Subcutaneous adipose tissue (tissue), 4 donors: ENCODE results near the gene WNT9A. TPM values are rescaled to one million over a fixed set of nuclear protein-coding genes. Genes with fewer than 3 reads are reported as not detected.

Experiments
- CTCF ChIP-seq: fragments of 450-650 bp; IDR thresholded peaks from one replicate; pipeline ENCODE4 v1.5.1; 2016; ENCODE audit warnings: low read depth, mild to moderate bottlenecking, control low read depth, antibody characterized with exemption, moderate library complexity
- total RNA-seq, 4 donors: library from RNA; depleted of rRNA; stranded (reverse); fragments of >200 nt; gene quantifications; one replicate each; pipeline ENCODE4 v1.1.0, GENCODE V29; 2016

The WNT9A gene
- total RNA-seq, 4 donors from 2014 or later = 0.17 to 0.88 (median 0.57) TPM; not detected in 1

GRCh38 chr1:227941509-227942020 is 6.2 kb downstream of the WNT9A start:
- no peak for TF ChIP-seq CTCF

DNA sequence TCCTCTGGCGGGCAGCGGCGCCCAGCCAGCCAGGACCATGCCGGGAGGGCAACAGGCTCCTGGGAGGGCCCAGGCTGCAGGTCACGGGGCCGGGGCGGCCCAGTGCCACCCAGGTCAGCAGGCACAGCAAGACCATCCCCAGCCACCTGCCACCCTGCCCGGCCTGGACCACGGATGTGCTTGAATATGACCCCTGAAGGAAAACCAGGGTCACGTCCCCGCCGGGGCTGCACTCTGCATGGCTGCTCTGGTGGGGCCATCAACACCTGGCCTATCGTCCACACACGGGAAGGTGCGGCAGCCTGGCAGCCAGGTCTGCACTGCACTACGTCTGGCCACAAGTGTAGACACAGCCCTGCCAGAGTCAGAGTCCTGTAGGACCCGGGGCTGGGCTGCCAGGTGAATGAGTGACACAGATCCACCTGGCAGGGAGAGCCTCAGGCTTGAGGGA is 6.9 kb downstream of the WNT9A start:
- no peak for TF ChIP-seq CTCF

- TF ChIP-seq CTCF = no peak
Observed at GRCh38 chr1:227939791-227940771, 7.7 kb downstream of the WNT9A start.

DNA sequence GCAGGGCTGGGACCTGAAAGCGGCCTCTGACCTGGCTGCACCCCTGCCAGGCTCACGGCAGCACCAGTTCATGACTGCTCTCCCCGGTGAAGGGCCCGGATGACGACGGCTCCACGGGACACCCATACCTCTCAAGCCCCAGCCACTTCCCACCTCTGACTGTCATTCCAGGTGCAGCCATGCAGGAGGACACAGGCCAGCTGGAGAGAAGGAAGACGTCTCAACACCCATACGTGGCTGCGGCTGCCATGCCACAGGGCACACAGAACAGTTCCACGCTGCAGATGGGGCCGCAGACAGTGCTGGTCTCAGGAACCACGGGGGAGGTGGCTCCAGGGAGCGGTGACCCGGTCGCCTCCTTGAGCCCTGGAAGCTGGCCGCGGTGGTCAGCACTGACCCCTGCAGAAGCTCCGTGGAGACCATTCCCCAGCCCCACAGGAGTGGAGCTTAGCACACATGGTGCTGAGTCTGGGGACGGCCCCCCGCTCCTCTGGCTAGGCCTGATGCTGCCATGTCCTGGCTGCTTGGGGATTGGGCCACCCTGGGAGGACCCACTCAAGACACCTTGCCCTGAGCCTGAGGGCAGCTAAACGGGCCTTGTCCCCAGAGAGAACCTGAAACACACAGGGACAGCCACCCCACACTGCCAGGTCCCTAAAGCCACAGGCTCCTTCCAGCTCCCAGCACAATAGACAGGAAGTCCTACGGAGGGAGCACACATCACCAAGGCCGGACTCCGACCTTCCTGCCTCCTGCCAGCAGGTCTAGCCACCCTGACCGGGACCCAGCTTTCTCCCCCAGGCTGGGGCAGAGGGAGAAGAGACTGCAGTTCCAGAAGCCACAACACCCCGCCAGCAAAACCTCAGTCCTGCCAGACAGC is 8.6 kb downstream of the WNT9A start:
- no peak for TF ChIP-seq CTCF

GRCh38 chr1:227938276-227938675 is 9.5 kb downstream of the WNT9A start:
- TF ChIP-seq CTCF = no peak

DNA sequence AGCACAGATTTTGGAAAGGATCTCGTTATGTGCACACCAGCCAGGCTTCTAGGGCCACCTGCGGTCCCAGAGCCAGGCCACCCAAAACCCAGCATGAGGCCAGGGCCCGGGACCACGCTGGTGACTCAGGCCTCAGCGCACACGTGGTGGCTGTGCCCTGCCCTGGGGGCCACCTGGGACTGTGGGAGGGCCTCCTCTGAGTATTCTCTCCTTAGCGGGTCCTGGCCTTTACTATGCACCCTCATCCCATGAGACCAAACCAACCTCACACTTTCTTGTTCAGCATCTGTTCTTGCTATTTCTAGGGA is 9.9 kb downstream of the WNT9A start:
- no peak for TF ChIP-seq CTCF
